Activated naive CD4-positive, alpha-beta T cell treated with anti-CD3 and anti-CD28 coated beads, Interleukin-2, amount 50 U/mL, for 24 hours (primary cell): ENCODE data around the gene NCKAP1.
"Not testable (repeated sequence)": the region's sequence is repeated elsewhere in the genome, so short reads cannot be mapped to it uniquely, and the experiment has no call there.

Experiments
- H3K27ac Mint-ChIP-seq: one replicate; pipeline ENCODE4 v1.8.0; 2021; ENCODE audit warnings: mild to moderate bottlenecking, mixed read lengths
- H3K27me3 Mint-ChIP-seq: one replicate; pipeline ENCODE4 v1.8.0; 2021; ENCODE audit warnings: mixed read lengths
- H3K36me3 Mint-ChIP-seq: one replicate; pipeline ENCODE4 v1.8.0; 2021; ENCODE audit warnings: mixed read lengths
- H3K4me1 Mint-ChIP-seq: one replicate; pipeline ENCODE4 v1.8.0; 2021; ENCODE audit warnings: mixed read lengths
- H3K4me3 Mint-ChIP-seq: one replicate; pipeline ENCODE4 v1.8.0; 2021; ENCODE audit warnings: mild to moderate bottlenecking, mixed read lengths
- H3K9me3 Mint-ChIP-seq: one replicate; pipeline ENCODE4 v1.8.0; 2021; ENCODE audit warnings: mixed read lengths

Gene NCKAP1

GRCh38 chr2:183027443-183027842 is 10.8 kb downstream of the NCKAP1 start:
- H3K27ac Mint-ChIP-seq, result no peak overlapping the region
- peaks cover 5% of the 10 kb centered on the region for H3K36me3 Mint-ChIP-seq
- H3K4me1 Mint-ChIP-seq, result no peaks in the 10 kb centered on the region
- H3K4me3 Mint-ChIP-seq, result no peak overlapping the region
- H3K27me3 Mint-ChIP-seq, result peaks cover 16% of the 10 kb centered on the region
- no peaks in the 10 kb centered on the region for H3K9me3 Mint-ChIP-seq

- H3K36me3 Mint-ChIP-seq, result peaks cover 7% of the 10 kb centered on the region
These were observed 11.8 kb downstream of the NCKAP1 start for GRCh38 chr2:183026424-183026823.

GRCh38 chr2:183025993-183026392 is 12.3 kb downstream of the NCKAP1 start:
- Mint-ChIP-seq H3K36me3 (peaks cover 7% of the 10 kb centered on the region), H3K4me3 (no peak overlapping the region), H3K27me3 (peaks cover 10% of the 10 kb centered on the region), H3K9me3 (no peaks in the 10 kb centered on the region), H3K27ac (no peak overlapping the region), H3K4me1 (no peaks in the 10 kb centered on the region)

More at GRCh38 chr2:183026424-183026823, 11.8 kb downstream of the NCKAP1 start:
- Mint-ChIP-seq H3K9me3 (no peaks in the 10 kb centered on the region), H3K4me3 (no peak overlapping the region), H3K4me1 (no peaks in the 10 kb centered on the region), H3K27ac (no peak overlapping the region), H3K27me3 (peaks cover 11% of the 10 kb centered on the region)

- no peak overlapping the region for H3K27ac Mint-ChIP-seq
- no peak overlapping the region for H3K4me3 Mint-ChIP-seq
- H3K27me3 Mint-ChIP-seq, result peaks cover 1% of the 10 kb centered on the region
- H3K9me3 Mint-ChIP-seq, result no peaks in the 10 kb centered on the region
- H3K36me3 Mint-ChIP-seq, result peaks cover 6% of the 10 kb centered on the region
- no peaks in the 10 kb centered on the region for H3K4me1 Mint-ChIP-seq
These were observed 13.7 kb downstream of the NCKAP1 start for GRCh38 chr2:183024339-183025095.

- Mint-ChIP-seq H3K4me3 (no peak overlapping the region), H3K27ac (no peak overlapping the region), H3K9me3 (no peaks in the 10 kb centered on the region), H3K27me3 (no peaks in the 10 kb centered on the region), H3K36me3 (peaks cover 6% of the 10 kb centered on the region), H3K4me1 (no peaks in the 10 kb centered on the region)
These were observed 15.5 kb downstream of the NCKAP1 start for GRCh38 chr2:183022711-183023110.

GRCh38 chr2:183021613-183022012 is 16.6 kb downstream of the NCKAP1 start:
- Mint-ChIP-seq H3K36me3 (peaks cover 6% of the 10 kb centered on the region), H3K27me3 (no peaks in the 10 kb centered on the region), H3K9me3 (no peaks in the 10 kb centered on the region), H3K4me1 (no peaks in the 10 kb centered on the region), H3K27ac (no peak overlapping the region), H3K4me3 (no peak overlapping the region)

- Mint-ChIP-seq H3K27me3 (no peaks in the 10 kb centered on the region), H3K4me3 (no peak overlapping the region)
These were observed 18.4 kb downstream of the NCKAP1 start for GRCh38 chr2:183019718-183020442.

GRCh38 chr2:183017845-183018244 is 20.4 kb downstream of the NCKAP1 start:
- not testable (repeated sequence) for H3K27ac Mint-ChIP-seq, H3K4me3 Mint-ChIP-seq, H3K9me3 Mint-ChIP-seq, H3K36me3 Mint-ChIP-seq, H3K4me1 Mint-ChIP-seq, H3K27me3 Mint-ChIP-seq

More at GRCh38 chr2:183019718-183020442, 18.4 kb downstream of the NCKAP1 start:
- Mint-ChIP-seq H3K4me1 (no peaks in the 10 kb centered on the region), H3K9me3 (no peaks in the 10 kb centered on the region), H3K36me3 (peaks cover 8% of the 10 kb centered on the region), H3K27ac (no peak overlapping the region)

- H3K36me3 Mint-ChIP-seq, result peaks cover 3% of the 10 kb centered on the region
- H3K4me1 Mint-ChIP-seq, result peaks cover 4% of the 10 kb centered on the region
- H3K4me3 Mint-ChIP-seq, result no peak overlapping the region
- H3K27me3 Mint-ChIP-seq, result no peaks in the 10 kb centered on the region
- no peak overlapping the region for H3K27ac Mint-ChIP-seq
- no peaks in the 10 kb centered on the region for H3K9me3 Mint-ChIP-seq
These were observed 24.3 kb downstream of the NCKAP1 start for GRCh38 chr2:183014005-183014404.

GRCh38 chr2:183011743-183012142 is 26.5 kb downstream of the NCKAP1 start:
- H3K9me3 Mint-ChIP-seq, result no peaks in the 10 kb centered on the region
- H3K27ac Mint-ChIP-seq, result no peak overlapping the region
- no peaks in the 10 kb centered on the region for H3K27me3 Mint-ChIP-seq
- peaks cover 5% of the 10 kb centered on the region for H3K36me3 Mint-ChIP-seq
- H3K4me3 Mint-ChIP-seq, result no peak overlapping the region
- H3K4me1 Mint-ChIP-seq, result peaks cover 4% of the 10 kb centered on the region

- Mint-ChIP-seq H3K9me3 (no peaks in the 10 kb centered on the region), H3K4me3 (no peak overlapping the region), H3K27ac (no peak overlapping the region)
These were observed 28.1 kb downstream of the NCKAP1 start for GRCh38 chr2:183010112-183010511.

GRCh38 chr2:183009249-183009899 is 28.9 kb downstream of the NCKAP1 start:
- no peaks in the 10 kb centered on the region for H3K27me3 Mint-ChIP-seq
- H3K9me3 Mint-ChIP-seq, result no peaks in the 10 kb centered on the region
- H3K4me1 Mint-ChIP-seq, result peaks cover 4% of the 10 kb centered on the region
- no peak overlapping the region for H3K4me3 Mint-ChIP-seq
- H3K27ac Mint-ChIP-seq, result no peak overlapping the region
- H3K36me3 Mint-ChIP-seq, result peaks cover 3% of the 10 kb centered on the region

More at GRCh38 chr2:183010112-183010511, 28.1 kb downstream of the NCKAP1 start:
- Mint-ChIP-seq H3K4me1 (peaks cover 4% of the 10 kb centered on the region), H3K36me3 (peaks cover 3% of the 10 kb centered on the region), H3K27me3 (no peaks in the 10 kb centered on the region)

GRCh38 chr2:183001948-183002347 is 36.3 kb downstream of the NCKAP1 start:
- Mint-ChIP-seq H3K4me3 (no peak overlapping the region), H3K36me3 (peaks cover 15% of the 10 kb centered on the region), H3K4me1 (no peaks in the 10 kb centered on the region), H3K27me3 (no peaks in the 10 kb centered on the region), H3K9me3 (no peaks in the 10 kb centered on the region), H3K27ac (no peak overlapping the region)

GRCh38 chr2:183000846-183001245 is 37.4 kb downstream of the NCKAP1 start:
- Mint-ChIP-seq H3K4me3 (no peak overlapping the region), H3K27ac (no peak overlapping the region), H3K27me3 (no peaks in the 10 kb centered on the region), H3K36me3 (peaks cover 15% of the 10 kb centered on the region), H3K4me1 (no peaks in the 10 kb centered on the region), H3K9me3 (no peaks in the 10 kb centered on the region)

- Mint-ChIP-seq H3K4me3 (no peak overlapping the region), H3K27me3 (no peaks in the 10 kb centered on the region), H3K4me1 (no peaks in the 10 kb centered on the region), H3K36me3 (peaks cover 17% of the 10 kb centered on the region), H3K9me3 (no peaks in the 10 kb centered on the region), H3K27ac (no peak overlapping the region)
These were observed 38.8 kb downstream of the NCKAP1 start for GRCh38 chr2:182999348-183000028.
